GM12874 (cell line): Measurements from ENCODE around the gene HMGA1.
A peak's percentile ranks its signal among the peaks of the same experiment; 100 is the strongest.

Experiments used
- TF ChIP-seq, protein P1 (sequence below): IDR thresholded peaks from 2 replicates; pipeline ENCODE4 v1.5.1; 2011; ENCODE audit warnings: low read depth, mild to moderate bottlenecking, control low read depth, low read length, moderate library complexity; ENCODE audit not compliant: insufficient read depth

Gene HMGA1, protein sequence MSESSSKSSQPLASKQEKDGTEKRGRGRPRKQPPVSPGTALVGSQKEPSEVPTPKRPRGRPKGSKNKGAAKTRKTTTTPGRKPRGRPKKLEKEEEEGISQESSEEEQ

DNA sequence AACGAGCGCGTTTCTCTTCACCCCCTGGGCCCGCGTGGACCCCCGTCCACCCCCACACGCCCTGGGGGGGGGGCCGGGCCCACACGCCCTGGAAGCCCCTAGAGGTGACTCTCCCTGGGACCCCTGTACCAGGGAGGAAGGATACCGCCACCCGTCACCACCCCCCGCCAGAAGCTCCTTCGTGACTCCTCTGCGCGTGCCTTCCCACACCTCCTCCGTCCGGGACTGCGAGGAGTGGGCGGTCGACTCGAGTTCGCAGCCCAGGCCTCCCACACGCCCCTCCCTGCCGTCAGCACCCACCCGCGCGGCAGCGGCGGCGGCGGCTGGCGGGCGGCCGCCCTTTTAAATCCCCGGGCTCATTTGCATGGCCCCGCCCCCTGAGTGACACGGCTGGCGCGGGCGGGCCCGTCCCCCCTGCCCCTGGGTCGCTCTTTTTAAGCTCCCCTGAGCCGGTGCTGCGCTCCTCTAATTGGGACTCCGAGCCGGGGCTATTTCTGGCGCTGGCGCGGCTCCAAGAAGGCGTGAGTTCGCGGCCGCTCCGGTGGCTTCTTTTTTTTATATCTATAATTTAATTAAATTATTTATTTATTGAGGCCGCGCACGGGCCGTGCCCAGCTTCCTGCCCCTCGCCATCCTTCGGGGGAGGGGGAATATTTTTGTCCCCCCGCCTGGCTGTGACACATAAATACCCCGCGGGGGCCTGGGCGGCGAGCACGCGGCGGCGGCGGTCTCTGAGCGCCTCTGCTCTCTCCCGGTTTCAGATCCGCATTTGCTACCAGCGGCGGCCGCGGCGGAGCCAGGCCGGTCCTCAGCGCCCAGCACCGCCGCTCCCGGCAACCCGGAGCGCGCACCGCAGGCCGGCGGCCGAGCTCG lies at the start of gene HMGA1:
HMGA1 (plus strand) TSS at position 431 of the 873 bp plus-strand sequence. CDS start 3,908 bp downstream, outside the sequence.
- TF ChIP-seq, protein P1, sequence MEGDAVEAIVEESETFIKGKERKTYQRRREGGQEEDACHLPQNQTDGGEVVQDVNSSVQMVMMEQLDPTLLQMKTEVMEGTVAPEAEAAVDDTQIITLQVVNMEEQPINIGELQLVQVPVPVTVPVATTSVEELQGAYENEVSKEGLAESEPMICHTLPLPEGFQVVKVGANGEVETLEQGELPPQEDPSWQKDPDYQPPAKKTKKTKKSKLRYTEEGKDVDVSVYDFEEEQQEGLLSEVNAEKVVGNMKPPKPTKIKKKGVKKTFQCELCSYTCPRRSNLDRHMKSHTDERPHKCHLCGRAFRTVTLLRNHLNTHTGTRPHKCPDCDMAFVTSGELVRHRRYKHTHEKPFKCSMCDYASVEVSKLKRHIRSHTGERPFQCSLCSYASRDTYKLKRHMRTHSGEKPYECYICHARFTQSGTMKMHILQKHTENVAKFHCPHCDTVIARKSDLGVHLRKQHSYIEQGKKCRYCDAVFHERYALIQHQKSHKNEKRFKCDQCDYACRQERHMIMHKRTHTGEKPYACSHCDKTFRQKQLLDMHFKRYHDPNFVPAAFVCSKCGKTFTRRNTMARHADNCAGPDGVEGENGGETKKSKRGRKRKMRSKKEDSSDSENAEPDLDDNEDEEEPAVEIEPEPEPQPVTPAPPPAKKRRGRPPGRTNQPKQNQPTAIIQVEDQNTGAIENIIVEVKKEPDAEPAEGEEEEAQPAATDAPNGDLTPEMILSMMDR, result no peak

DNA sequence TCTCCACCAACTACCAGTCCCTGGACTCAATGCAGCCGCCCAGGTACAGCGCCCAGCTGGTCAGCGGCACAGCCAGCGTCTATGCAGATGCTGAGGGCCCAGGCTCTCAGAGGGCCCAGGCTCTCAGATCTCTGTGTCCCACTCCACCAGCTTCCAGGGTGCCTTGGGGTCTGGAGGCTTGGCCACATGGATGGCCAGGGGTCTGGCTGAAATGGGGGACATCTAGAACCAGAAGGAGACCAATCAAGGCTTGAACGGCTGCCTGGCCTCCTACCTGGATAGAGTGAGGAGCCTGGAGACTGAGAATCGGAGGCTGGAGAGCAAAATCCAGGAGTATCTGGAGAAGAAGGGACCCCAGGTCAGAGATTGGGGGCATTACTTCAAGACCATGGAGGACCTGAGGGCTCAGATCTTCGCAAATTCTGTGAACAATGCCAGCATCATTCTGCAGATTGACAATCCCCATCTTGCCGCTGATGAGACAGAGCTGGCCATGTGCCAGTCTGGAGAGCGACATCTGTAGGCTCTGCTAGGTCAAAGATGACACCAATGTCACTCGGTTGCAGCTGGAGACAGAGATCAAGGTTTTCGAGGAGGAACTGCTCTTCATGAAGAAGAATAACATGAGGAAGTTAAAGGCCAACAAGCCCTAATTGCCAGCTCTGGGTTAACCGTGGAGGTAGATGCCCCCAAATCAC lies 46.7 kb upstream of the HMGA1 start:
- TF ChIP-seq, protein P1, result 0 out of 2 replicates have a peak, but pooled peaks have one; percentile 11

- TF ChIP-seq, protein P1, result no peak
These were observed 46.1 kb upstream of the HMGA1 start for GRCh38 chr6:34190504-34191122.

DNA sequence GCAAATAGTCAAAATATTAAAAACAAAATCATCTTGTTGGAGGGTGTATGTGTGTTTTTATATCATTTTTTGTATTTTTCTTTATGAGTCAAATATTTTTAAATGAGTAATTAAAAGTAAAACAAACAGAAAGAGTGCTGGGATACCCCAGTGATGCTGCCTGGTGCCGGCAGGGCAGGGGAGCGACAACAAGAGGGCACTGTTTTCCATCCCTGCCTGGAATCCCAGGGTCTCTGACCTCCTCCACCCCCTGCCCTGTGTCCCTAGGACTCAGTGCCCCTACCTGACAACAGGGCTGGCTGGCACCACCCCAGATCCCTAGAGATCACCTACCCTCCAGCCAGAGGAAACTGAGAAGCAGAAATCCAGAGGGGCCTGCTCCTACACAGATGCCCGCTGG lies 41.9 kb upstream of the HMGA1 start:
- TF ChIP-seq, protein P1, result no peak

GRCh38 chr6:34195726-34196115 lies 41.0 kb upstream of the HMGA1 start:
- TF ChIP-seq, protein P1, result no peak

DNA sequence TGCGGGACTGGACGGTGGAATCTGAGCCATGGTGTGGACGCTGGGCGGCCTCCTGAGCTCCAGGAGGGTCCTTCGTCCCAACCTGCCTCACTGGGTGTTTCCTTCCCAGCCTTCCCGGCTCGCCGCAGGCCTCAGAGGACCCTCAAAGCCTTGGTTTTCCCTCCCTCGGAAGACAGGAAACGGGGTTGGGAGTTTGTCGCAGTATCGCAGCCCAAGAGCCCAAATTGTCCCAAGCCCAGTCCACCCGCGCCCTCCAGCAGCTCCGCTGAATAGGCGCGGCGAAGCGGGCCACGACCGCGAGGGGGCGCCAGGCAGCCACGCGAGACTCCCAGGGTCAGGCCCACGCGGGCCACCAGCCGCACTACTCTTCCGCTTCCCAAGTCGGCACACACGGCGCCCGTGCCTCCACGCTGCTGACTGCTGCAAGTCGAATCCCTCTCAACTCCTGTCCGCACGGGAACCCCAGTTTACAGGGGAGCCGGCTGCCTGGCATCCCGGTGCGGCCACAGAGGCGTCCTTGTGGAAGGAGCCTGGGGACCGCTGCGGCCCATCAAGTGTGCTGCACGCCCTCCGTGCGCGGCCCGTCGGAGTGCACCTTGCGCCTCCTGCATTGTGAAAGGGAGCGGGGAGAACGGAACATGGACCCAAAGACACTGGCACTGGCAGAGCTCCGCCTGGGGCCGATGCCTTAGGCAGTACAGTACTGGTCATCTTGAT lies 40.4 kb upstream of the HMGA1 start:
- TF ChIP-seq, protein P1, result peak; percentile 98
